Colonic mucosa (tissue), 4 donors: ENCODE measurements around the gene PBX4. TPM values are rescaled to one million over a fixed set of nuclear protein-coding genes. Genes with fewer than 3 reads are reported as not detected.

Source experiments
- DNase-seq: peaks from one replicate; pipeline ENCODE4 v3.0.0-alpha.2; 2020
- H3K27ac ChIP-seq: fragments of 200-600 bp; one replicate; pipeline ENCODE4 v1.8.0; 2021
- H3K27me3 ChIP-seq: fragments of 200-600 bp; one replicate; pipeline ENCODE4 v1.8.0; 2021
- H3K36me3 ChIP-seq: fragments of 200-600 bp; one replicate; pipeline ENCODE4 v1.8.0; 2021
- H3K4me1 ChIP-seq: fragments of 200-600 bp; one replicate; pipeline ENCODE4 v1.8.0; 2021; ENCODE audit warnings: mild to moderate bottlenecking
- H3K4me3 ChIP-seq: fragments of 200-600 bp; one replicate; pipeline ENCODE4 v1.8.0; 2021
- H3K9ac ChIP-seq, 2 donors: one replicate each; pipeline ENCODE4 v1.7.0; 2013; ENCODE audit warnings: control low read depth in 2 of 2, low read depth in 2 of 2, low read length in 2 of 2
- H3K9me3 ChIP-seq: fragments of 200-600 bp; one replicate; pipeline ENCODE4 v1.8.0; 2021
- CTCF ChIP-seq: fragments of 200-600 bp; IDR thresholded peaks from one replicate; pipeline ENCODE4 v1.8.0; 2022; ENCODE audit warnings: antibody characterized with exemption, mild to moderate bottlenecking
- intact Hi-C: fragments of 100-400 bp; cut with DNase I; formaldehyde crosslinking; loops from one replicate; pipeline ENCODE4 v1.14.1; 2022
- total RNA-seq, 2 donors: library from RNA; stranded (reverse); fragmentation: NEBNext Ultra II Directional in 1 of 2; extraction: Animal tissue kit (Norgen Biotek cat#: 25700) in 1 of 2; gene quantifications; one replicate each; pipeline ENCODE4 v1.2.1, GENCODE V29; 2021
- donor health status: healthy.
- donor health status: DM: no; HTN: no; CAD: no.
- donor health status: DM: no; HTN: no; CAD: no.

Gene PBX4
- total RNA-seq, 2 donors from 2014 or later, result 2.3 to 4.9 TPM

GRCh38 chr19:19526581-19527370 lies 91.7 kb downstream of the PBX4 start:
- intact Hi-C loops, result no loop called here
- Histone ChIP-seq H3K9me3 (no peaks in the 10 kb centered on the region), H3K27me3 (no peaks in the 10 kb centered on the region), H3K36me3 (no peaks in the 10 kb centered on the region), H3K4me1 (no peaks in the 10 kb centered on the region), H3K9ac (no peak overlapping the region), H3K27ac (no peak overlapping the region), H3K4me3 (no peak overlapping the region)
- no peak for DNase-seq
- TF ChIP-seq CTCF, result no peak

GRCh38 chr19:19525611-19526380 lies 92.7 kb downstream of the PBX4 start:
- Histone ChIP-seq H3K4me3 (no peak overlapping the region), H3K4me1 (no peaks in the 10 kb centered on the region), H3K9me3 (no peaks in the 10 kb centered on the region), H3K9ac (no peak overlapping the region), H3K36me3 (no peaks in the 10 kb centered on the region), H3K27me3 (no peaks in the 10 kb centered on the region), H3K27ac (no peak overlapping the region)
- no peak for TF ChIP-seq CTCF
- intact Hi-C loops, result no loop called here
- no peak for DNase-seq

- DNase-seq, result no peak
- Histone ChIP-seq H3K9ac (no peak overlapping the region), H3K27ac (no peak overlapping the region), H3K27me3 (no peaks in the 10 kb centered on the region), H3K4me1 (no peaks in the 10 kb centered on the region), H3K9me3 (no peaks in the 10 kb centered on the region), H3K4me3 (no peak overlapping the region), H3K36me3 (no peaks in the 10 kb centered on the region)
- no peak for TF ChIP-seq CTCF
- intact Hi-C loops, result no loop called here
Observed at GRCh38 chr19:19524053-19524452, 94.4 kb downstream of the PBX4 start.

- H3K9me3 ChIP-seq, result no peaks in the 10 kb centered on the region
- intact Hi-C loops, result no loop called here
- DNase-seq, result no peak
- H3K4me1 ChIP-seq, result no peaks in the 10 kb centered on the region
- no peaks in the 10 kb centered on the region for H3K36me3 ChIP-seq
- TF ChIP-seq CTCF, result no peak
- no peak overlapping the region for H3K4me3 ChIP-seq
- H3K27ac ChIP-seq, result no peak overlapping the region
- H3K9ac ChIP-seq, result no peak overlapping the region
- no peaks in the 10 kb centered on the region for H3K27me3 ChIP-seq
Observed at GRCh38 chr19:19523177-19523576, 95.3 kb downstream of the PBX4 start.

GRCh38 chr19:19520989-19521388 lies 97.5 kb downstream of the PBX4 start:
- no peak for DNase-seq
- Histone ChIP-seq H3K27me3 (no peaks in the 10 kb centered on the region), H3K9me3 (no peaks in the 10 kb centered on the region), H3K4me3 (no peak overlapping the region), H3K4me1 (peaks cover 5% of the 10 kb centered on the region), H3K36me3 (no peaks in the 10 kb centered on the region), H3K9ac (no peak overlapping the region), H3K27ac (no peak overlapping the region)
- intact Hi-C loops, result no loop called here
- TF ChIP-seq CTCF, result no peak
